Fibroblast of pulmonary artery (primary cell): Measurements from ENCODE around the gene HMGB2.

Experiments
- DNase-seq: peaks from one replicate; pipeline ENCODE4 v3.0.0-alpha.2; 2010; ENCODE audit warnings: low read depth
- H3K4me3 ChIP-seq: replicated peaks from 2 replicates; pipeline ENCODE4 v1.5.1; 2011; ENCODE audit warnings: low read depth, mild to moderate bottlenecking, control low read depth, low read length, moderate library complexity
- TF ChIP-seq, protein P1 (sequence below): IDR thresholded peaks from 2 replicates; pipeline ENCODE4 v1.5.1; 2011; ENCODE audit warnings: mild to moderate bottlenecking, control low read depth, low read length, inconsistent platforms; ENCODE audit errors: missing control alignments

HMGB2 gene

DNA sequence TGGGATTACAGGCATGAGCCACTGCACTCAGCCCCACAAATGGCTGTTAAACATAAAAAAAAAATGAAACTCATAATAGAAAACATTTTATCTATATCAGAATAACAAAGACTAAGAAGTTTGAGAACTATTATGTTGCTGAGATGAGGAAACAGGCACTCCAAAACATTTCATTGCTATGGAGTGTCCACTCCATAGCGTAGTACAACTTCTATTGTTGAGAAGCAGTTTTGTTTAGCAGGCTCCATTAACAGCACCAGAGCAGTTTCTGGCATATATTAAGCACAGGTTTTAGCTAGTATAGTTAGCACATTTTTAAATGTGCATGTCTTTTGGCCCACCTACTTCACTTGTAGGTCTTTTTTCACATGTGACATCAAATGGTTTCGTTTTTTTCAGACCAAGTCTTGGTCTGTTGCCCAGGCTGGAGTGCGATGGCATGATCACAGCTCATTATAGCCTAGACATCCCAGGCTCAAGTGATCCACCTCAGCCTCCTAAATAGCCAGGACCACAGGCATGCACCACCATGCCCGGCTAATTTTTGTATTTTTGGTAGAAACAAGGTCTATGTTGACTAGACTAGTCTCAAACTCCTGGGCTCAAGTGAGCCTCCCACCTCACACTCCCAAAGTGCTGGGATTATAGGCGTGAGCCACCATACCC lies 5.8 kb downstream of the HMGB2 start:
- DNase-seq = no peak
- H3K4me3 ChIP-seq = no peak overlapping the region
- TF ChIP-seq, protein P1, sequence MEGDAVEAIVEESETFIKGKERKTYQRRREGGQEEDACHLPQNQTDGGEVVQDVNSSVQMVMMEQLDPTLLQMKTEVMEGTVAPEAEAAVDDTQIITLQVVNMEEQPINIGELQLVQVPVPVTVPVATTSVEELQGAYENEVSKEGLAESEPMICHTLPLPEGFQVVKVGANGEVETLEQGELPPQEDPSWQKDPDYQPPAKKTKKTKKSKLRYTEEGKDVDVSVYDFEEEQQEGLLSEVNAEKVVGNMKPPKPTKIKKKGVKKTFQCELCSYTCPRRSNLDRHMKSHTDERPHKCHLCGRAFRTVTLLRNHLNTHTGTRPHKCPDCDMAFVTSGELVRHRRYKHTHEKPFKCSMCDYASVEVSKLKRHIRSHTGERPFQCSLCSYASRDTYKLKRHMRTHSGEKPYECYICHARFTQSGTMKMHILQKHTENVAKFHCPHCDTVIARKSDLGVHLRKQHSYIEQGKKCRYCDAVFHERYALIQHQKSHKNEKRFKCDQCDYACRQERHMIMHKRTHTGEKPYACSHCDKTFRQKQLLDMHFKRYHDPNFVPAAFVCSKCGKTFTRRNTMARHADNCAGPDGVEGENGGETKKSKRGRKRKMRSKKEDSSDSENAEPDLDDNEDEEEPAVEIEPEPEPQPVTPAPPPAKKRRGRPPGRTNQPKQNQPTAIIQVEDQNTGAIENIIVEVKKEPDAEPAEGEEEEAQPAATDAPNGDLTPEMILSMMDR = no peak

DNA sequence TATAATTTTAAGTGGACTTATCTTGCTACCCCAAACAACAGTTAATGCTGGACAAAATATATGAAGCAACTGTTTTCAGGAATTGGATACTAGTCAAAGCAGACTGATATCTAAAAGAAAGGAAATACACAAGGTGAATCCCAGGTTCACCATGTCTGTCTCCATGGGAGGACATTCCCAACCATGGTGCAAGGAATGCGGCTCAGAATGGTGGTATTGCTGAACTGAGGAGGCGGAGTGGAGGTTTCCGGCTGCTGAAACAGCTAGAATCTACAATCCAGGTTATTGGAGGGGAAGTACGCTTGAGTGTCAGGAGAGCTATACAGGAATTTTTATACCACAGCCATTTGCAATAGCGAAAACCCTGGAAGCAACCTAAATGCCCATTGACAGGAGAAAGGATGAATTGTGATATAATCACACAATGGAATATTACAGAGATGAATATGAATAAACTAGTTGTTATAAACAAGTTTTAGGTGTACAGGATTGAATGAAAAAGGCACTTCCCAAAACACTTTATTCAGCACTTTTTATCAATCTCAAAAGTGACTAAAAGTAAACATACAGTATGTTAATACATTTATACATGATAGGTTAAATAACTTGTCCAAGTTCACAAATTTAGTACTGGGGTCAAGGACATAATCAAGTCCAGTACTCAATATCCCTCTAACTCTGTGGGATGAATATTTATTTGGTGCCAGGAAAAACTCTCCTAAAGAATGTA lies 9.0 kb downstream of the HMGB2 start:
- TF ChIP-seq, protein P1 = no peak
- DNase-seq = no peak
- no peak overlapping the region for H3K4me3 ChIP-seq

DNA sequence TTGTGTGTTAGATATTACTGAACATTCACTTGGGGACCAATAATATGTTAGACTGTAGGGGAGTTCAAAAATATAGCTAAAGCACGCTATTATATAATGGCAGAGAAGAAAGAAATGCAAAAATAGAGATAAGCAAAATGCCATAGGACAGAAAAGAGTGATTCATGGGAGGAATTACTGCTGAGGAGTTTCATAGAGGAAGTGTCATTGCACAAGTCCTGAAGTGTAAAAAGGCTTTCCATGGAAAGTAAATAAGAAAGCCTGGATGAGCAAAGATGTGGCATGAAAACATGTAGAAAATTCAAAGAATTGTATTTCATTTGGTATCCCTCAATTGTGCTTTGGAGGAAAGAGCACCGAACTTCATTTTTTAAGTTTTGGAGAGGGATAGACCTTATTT lies 14.5 kb downstream of the HMGB2 start:
- TF ChIP-seq, protein P1 = no peak
- DNase-seq = peak; percentile 79
- H3K4me3 ChIP-seq = no peak overlapping the region

DNA sequence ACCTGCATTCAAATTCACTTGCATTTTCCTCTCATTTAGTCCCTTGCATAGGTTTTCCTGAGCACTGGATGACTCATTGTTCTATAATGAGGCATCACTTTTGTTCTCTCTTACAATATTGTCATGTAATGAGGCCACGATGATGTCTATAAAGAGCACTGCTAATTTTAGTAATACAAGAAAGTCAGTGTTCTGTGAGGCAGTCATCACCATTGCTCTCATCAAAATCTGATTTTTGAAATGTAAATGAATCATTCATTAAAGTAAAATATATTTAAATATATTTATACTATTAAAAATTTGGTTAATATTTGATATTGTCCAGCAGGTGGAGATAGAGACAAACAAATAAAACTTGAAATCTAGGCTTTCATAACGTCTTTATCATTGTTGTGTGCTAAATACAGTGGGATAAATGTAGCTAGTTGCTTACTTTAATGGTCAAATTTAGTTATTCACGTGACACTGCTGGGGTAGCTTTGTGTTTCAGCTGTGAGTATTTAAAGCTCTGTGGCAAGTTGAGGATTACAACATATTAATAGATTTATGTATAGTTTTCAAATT lies 15.4 kb downstream of the HMGB2 start:
- TF ChIP-seq, protein P1 = peak; percentile 17
- no peak overlapping the region for H3K4me3 ChIP-seq
- DNase-seq = peak; percentile 77

DNA sequence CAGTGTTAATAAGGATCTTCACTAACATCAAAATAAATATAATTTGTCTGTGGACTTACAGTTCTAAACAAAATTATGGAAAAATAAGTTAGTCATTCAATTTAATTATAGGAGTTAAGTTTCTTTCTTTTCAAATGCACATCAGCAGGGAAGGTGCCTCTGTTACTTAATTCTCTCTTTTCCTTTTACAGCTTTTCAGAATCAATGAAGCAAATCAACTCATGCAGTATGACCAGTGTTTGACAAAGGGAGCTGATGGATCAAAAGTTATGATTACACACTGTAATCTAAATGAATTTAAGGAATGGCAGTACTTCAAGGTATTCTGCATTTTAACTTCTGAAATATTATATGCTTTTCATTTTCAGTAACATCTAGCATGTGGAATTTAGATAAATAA lies 15.9 kb downstream of the HMGB2 start:
- no peak for DNase-seq
- no peak overlapping the region for H3K4me3 ChIP-seq
- TF ChIP-seq, protein P1 = no peak

DNA sequence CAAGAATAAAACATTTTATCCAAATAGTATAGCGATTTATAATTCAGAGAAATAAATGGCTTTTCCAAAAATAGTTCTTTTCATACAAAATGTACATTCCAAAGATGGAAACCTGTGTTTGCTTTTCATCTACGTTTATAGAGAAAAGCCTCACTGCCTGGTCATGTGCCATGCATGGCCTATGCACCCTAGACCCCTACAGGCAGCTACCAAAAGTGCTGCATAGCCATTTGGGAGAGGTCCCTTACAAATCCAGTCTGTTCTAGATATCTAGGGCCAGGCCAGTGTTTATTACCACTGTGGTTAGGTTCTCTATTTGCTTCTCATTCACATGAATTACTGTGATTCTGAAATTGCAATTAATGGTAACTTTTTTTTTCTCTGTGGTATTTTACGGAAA lies 17.2 kb downstream of the HMGB2 start:
- DNase-seq = no peak
- H3K4me3 ChIP-seq = no peak overlapping the region
- TF ChIP-seq, protein P1 = peak; percentile 30
